ENCODE results near the gene LRRC59. TPM values are rescaled to one million over a fixed set of nuclear protein-coding genes. Genes with fewer than 3 reads are reported as not detected.

LRRC59 gene
- total RNA-seq, 1 experiment from 2014 or later, result 106 TPM

- H4K5ac ChIP-seq (ENCODE audit: insufficient read length, low read depth, low read length), result no peak overlapping the region
- H2AFZ ChIP-seq (ENCODE audit: low read length), result no peak overlapping the region
- no peaks in the 10 kb centered on the region for H3K27me3 Mint-ChIP-seq (ENCODE audit: low read depth)
- no peak overlapping the region for H2AK5ac ChIP-seq (ENCODE audit: insufficient read length, low read length)
- WGBS (ENCODE audit: extremely low coverage, insufficient read length, low lambda C conversion rate), result no CpG with 5 or more reads among the region's 11 CpGs
- no peak overlapping the region for H3K56ac ChIP-seq (ENCODE audit: insufficient read length, low read depth, low read length)
- H3K27ac Mint-ChIP-seq, result peak overlapping the region in 2 of 3 experiments; percentile 79 to 83; a peak in 6 of 7 replicates
- TF ChIP-seq CTCF (conservative IDR thresholded peaks at IDR 0.05), result peak; percentile 81
- H2BK12ac ChIP-seq (ENCODE audit: insufficient read length, low read depth, low read length), result no peak overlapping the region
- no peaks in the 10 kb centered on the region for H4K20me1 ChIP-seq (ENCODE audit: control insufficient read depth, insufficient read depth, insufficient read length)
- H3K36me3 Mint-ChIP-seq (ENCODE audit: insufficient read depth in 1 of 3, low read depth in 3 of 3), result peaks cover 9 to 36% (median 25%) of the 10 kb centered on the region in 3 experiments; a peak in 6 of 7 replicates
- H4K8ac ChIP-seq (replicated peaks; ENCODE audit: insufficient read length, low read depth, low read length), result no peak overlapping the region
- no peak overlapping the region for H3K18ac ChIP-seq (ENCODE audit: insufficient read length, low read depth, low read length)
- H3K27me3 ChIP-seq (ENCODE audit: insufficient read depth, low read length), result no peaks in the 10 kb centered on the region
- no peaks in the 10 kb centered on the region for H3K79me2 ChIP-seq (ENCODE audit: insufficient read depth, low read length)
- H3T11ph ChIP-seq (ENCODE audit: low read length), result no peak overlapping the region
- H3K4me1 Mint-ChIP-seq, result peaks cover 38 to 40% of the 10 kb centered on the region in 2 experiments
- no peak overlapping the region for H3K14ac ChIP-seq (ENCODE audit: insufficient read depth, low read length)
- H3K79me1 ChIP-seq (ENCODE audit: insufficient read depth, low read depth, low read length, poor library complexity, severe bottlenecking), result no peaks in the 10 kb centered on the region
- H3K9me3 ChIP-seq (ENCODE audit: control insufficient read depth, low read depth, low read length), result no peaks in the 10 kb centered on the region
- H2BK5ac ChIP-seq (ENCODE audit: insufficient read length, low read length), result no peak overlapping the region
- H2BK120ac ChIP-seq (ENCODE audit: low read depth, low read length, poor library complexity, severe bottlenecking), result no peak overlapping the region
- H3K4ac ChIP-seq (ENCODE audit: low read depth, low read length), result no peak overlapping the region
- no peak overlapping the region for H3K27ac ChIP-seq (ENCODE audit: insufficient read length, low read depth, low read length)
- H3K23me2 ChIP-seq (ENCODE audit: insufficient read length, low read depth, low read length, poor library complexity, severe bottlenecking), result no peaks in the 10 kb centered on the region
- H3K9me3 Mint-ChIP-seq, result no peaks in the 10 kb centered on the region
- H2BK15ac ChIP-seq (ENCODE audit: low read depth, low read length), result no peak overlapping the region
- H3K4me1 ChIP-seq (ENCODE audit: insufficient read depth, low read length), result peaks cover 2% of the 10 kb centered on the region; the same call in 1 of the 2 replicates
- no peak overlapping the region for H4K91ac ChIP-seq (ENCODE audit: insufficient read length, low read depth, low read length)
- H3K9ac ChIP-seq (ENCODE audit: extremely low read depth, insufficient read length, low read length), result no peak overlapping the region
- DNase-seq, result peak; percentile 83
- H3K4me2 ChIP-seq (ENCODE audit: insufficient read depth, insufficient read length, low read length), result no peak overlapping the region
- no peak overlapping the region for H2BK20ac ChIP-seq (ENCODE audit: low read depth, low read length, poor library complexity, severe bottlenecking)
- H3K4me3 Mint-ChIP-seq, result peak overlapping the region in 1 of 2 experiments; percentile 40; a peak in 2 of 5 replicates
- H3K23ac ChIP-seq (ENCODE audit: insufficient read length, low read depth, low read length), result no peak overlapping the region
Observed at GRCh38 chr17:50361561-50362480, 35.5 kb downstream of the LRRC59 start.
